GM23338 (cell line): ENCODE measurements around the gene CHST15. TPM values are rescaled to one million over a fixed set of nuclear protein-coding genes. Genes with fewer than 3 reads are reported as not detected.

Experiments
- ATAC-seq: fragments of 200-7000 bp; cut with Tn5 transposase; 3 replicates; pipeline ENCODE4 v1.9.1; 2020
- DNase-seq: peaks from one replicate; pipeline ENCODE4 v3.0.0-alpha.2; 2015; ENCODE audit warnings: low spot score
- H2AFZ ChIP-seq: fragments of 200-600 bp; sonication (generic); 2 replicates; pipeline ENCODE4 v1.8.0; 2016; ENCODE audit warnings: antibody characterized with exemption, mild to moderate bottlenecking, moderate library complexity
- H3F3A ChIP-seq: fragments of 200-600 bp; sonication (generic); replicated peaks from 2 replicates; pipeline ENCODE4 v1.8.0; 2017; ENCODE audit warnings: antibody characterized with exemption, mixed run types, low read depth
- H3K27ac ChIP-seq: fragments of 200-600 bp; sonication (generic); 2 replicates; pipeline ENCODE4 v1.6.1; 2016; ENCODE audit warnings: low read depth
- H3K27me3 ChIP-seq: fragments of 200-600 bp; sonication (generic); 2 replicates; pipeline ENCODE4 v1.8.0; 2016; ENCODE audit warnings: mild to moderate bottlenecking, mixed run types, moderate library complexity; ENCODE audit not compliant: insufficient read depth
- H3K36me3 ChIP-seq: fragments of 200-600 bp; sonication (generic); 2 replicates; pipeline ENCODE4 v1.8.0; 2016; ENCODE audit warnings: mild to moderate bottlenecking; ENCODE audit not compliant: insufficient read depth
- H3K4me1 ChIP-seq: fragments of 200-600 bp; sonication (generic); 2 replicates; pipeline ENCODE4 v1.8.0; 2016; ENCODE audit warnings: mild to moderate bottlenecking, moderate library complexity; ENCODE audit not compliant: insufficient read depth
- H3K4me2 ChIP-seq: fragments of 200-600 bp; sonication (generic); 2 replicates; pipeline ENCODE4 v1.7.1; 2017; ENCODE audit warnings: mixed run types
- H3K4me3 ChIP-seq: fragments of 200-600 bp; sonication (generic); 2 replicates; pipeline ENCODE4 v1.6.1; 2016; ENCODE audit warnings: mixed run types
- H3K79me2 ChIP-seq: fragments of 200-600 bp; sonication (generic); replicated peaks from 2 replicates; pipeline ENCODE4 v1.8.0; 2017; ENCODE audit warnings: mild to moderate bottlenecking; ENCODE audit not compliant: insufficient read depth
- H3K9me2 ChIP-seq: fragments of 200-600 bp; sonication (generic); 2 replicates; pipeline ENCODE4 v1.8.0; 2017; ENCODE audit not compliant: insufficient read depth
- H4K20me1 ChIP-seq: fragments of 200-600 bp; sonication (generic); replicated peaks from 2 replicates; pipeline ENCODE4 v1.8.0; 2017; ENCODE audit warnings: mild to moderate bottlenecking; ENCODE audit not compliant: insufficient read depth
- H3K27ac Mint-ChIP-seq: 2 replicates; pipeline ENCODE4 v1.8.0; 2020; ENCODE audit warnings: inconsistent platforms, mild to moderate bottlenecking, moderate library complexity, mixed read lengths
- H3K27me3 Mint-ChIP-seq: 3 replicates; pipeline ENCODE4 v1.8.0; 2022; ENCODE audit warnings: low read depth, mild to moderate bottlenecking, moderate library complexity, mixed read lengths, inconsistent platforms; ENCODE audit not compliant: insufficient read depth, poor library complexity
- H3K36me3 Mint-ChIP-seq: 3 replicates; pipeline ENCODE4 v1.8.0; 2021; ENCODE audit warnings: low read depth, mild to moderate bottlenecking, inconsistent platforms, moderate library complexity, mixed read lengths
- H3K4me1 Mint-ChIP-seq: 3 replicates; pipeline ENCODE4 v1.8.0; 2020; ENCODE audit warnings: mild to moderate bottlenecking, inconsistent platforms, mixed read lengths
- H3K4me3 Mint-ChIP-seq: 3 replicates; pipeline ENCODE4 v1.8.0; 2021; ENCODE audit warnings: moderate library complexity, mild to moderate bottlenecking, inconsistent platforms, mixed read lengths
- H3K9me3 Mint-ChIP-seq: 3 replicates; pipeline ENCODE4 v1.8.0; 2020; ENCODE audit warnings: moderate library complexity, mild to moderate bottlenecking, inconsistent platforms, mixed read lengths
- CREB1 ChIP-seq: fragments of 250-450 bp; sonication (Bioruptor Pico); IDR thresholded peaks from 2 replicates; pipeline ENCODE4 v1.5.0; 2020; ENCODE audit warnings: low read depth, mild to moderate bottlenecking, moderate library complexity
- CTCF ChIP-seq, 2 experiments: fragments of 200-600 bp in 1 of 2; sonication (generic) in 1 of 2; conservative IDR thresholded peaks; 2 replicates each; pipeline versions ENCODE4 v1.5.1 to v1.6.1; 2016 to 2017; ENCODE audit warnings: antibody characterized with exemption in 2 of 2, low read depth in 2 of 2, mild to moderate bottlenecking in 2 of 2, moderate library complexity in 1 of 2
- EZH2 ChIP-seq: fragments of 200-600 bp; sonication (generic); IDR thresholded peaks from one replicate; pipeline ENCODE4 v1.8.0; 2017; ENCODE audit warnings: antibody characterized with exemption, mild to moderate bottlenecking, low read depth; ENCODE audit not compliant: unreplicated experiment
- EZH2phosphoT487 ChIP-seq: fragments of 200-600 bp; sonication (generic); IDR thresholded peaks from one replicate; pipeline ENCODE4 v1.8.1; 2018; ENCODE audit warnings: antibody characterized with exemption; ENCODE audit not compliant: unreplicated experiment
- POLR2AphosphoS5 ChIP-seq: IDR thresholded peaks from 2 replicates; pipeline ENCODE4 v1.6.1; 2016; ENCODE audit warnings: antibody characterized with exemption, low read depth
- STAT1 ChIP-seq: IDR thresholded peaks from one replicate; pipeline ENCODE4 v1.6.1; 2016; ENCODE audit warnings: antibody characterized with exemption; ENCODE audit not compliant: unreplicated experiment
- ZNF114 ChIP-seq: fragments of 250-450 bp; sonication (Bioruptor Pico); IDR thresholded peaks from 2 replicates; pipeline ENCODE4 v1.5.0; 2020; ENCODE audit warnings: mild to moderate bottlenecking, moderate library complexity
- ZNF331 ChIP-seq: fragments of 250-450 bp; sonication (Bioruptor Pico); IDR thresholded peaks from 2 replicates; pipeline ENCODE4 v1.5.0; 2020; ENCODE audit warnings: low read depth, mild to moderate bottlenecking, moderate library complexity
- ZNF462 ChIP-seq: fragments of 250-450 bp; sonication (Bioruptor Pico); IDR thresholded peaks from 2 replicates; pipeline ENCODE4 v1.5.0; 2020; ENCODE audit warnings: mild to moderate bottlenecking, moderate library complexity
- polyA plus RNA-seq: library from polyadenylated mRNA; unstranded; fragments of >200 nt; fragmentation: Nextera tagmentation; extraction: Ambion mirVana; gene quantifications from 2 replicates; pipeline ENCODE4 v1.2.1, GENCODE V29; 2016
- total RNA-seq: library from RNA; depleted of rRNA; stranded (reverse); fragments of >200 nt; shearing (Covaris generic); gene quantifications from 2 replicates; pipeline ENCODE4 v1.2.3, GENCODE V29; 2014

CHST15 gene
- total and polyA plus RNA-seq, 2 experiments from 2014 or later, result 2.6 to 11.2 TPM

GRCh38 chr10:124000792-124001201 is 92.6 kb downstream of the CHST15 start (continued):
- TF ChIP-seq ZNF462 (CRISPR knock-in tag) (no peak), CREB1 (CRISPR knock-in tag) (no peak), STAT1 (no peak), EZH2phosphoT487 (no peak), ZNF331 (no peak), POLR2AphosphoS5 (no peak), ZNF114 (CRISPR knock-in tag) (no peak), CTCF (conservative IDR thresholded peaks at IDR 0.05; ENCODE audit: low read depth in 2 of 2) (no peak)

- Mint-ChIP-seq H3K4me3 (no peak overlapping the region), H3K9me3 (no peaks in the 10 kb centered on the region), H3K36me3 (no peaks in the 10 kb centered on the region), H3K27ac (no peak overlapping the region), H3K27me3 (peaks cover 24% of the 10 kb centered on the region), H3K4me1 (peaks cover 13% of the 10 kb centered on the region)
- Histone ChIP-seq H3K4me1 (peaks cover 4% of the 10 kb centered on the region), H3K27me3 (no peaks in the 10 kb centered on the region), H3K79me2 (no peaks in the 10 kb centered on the region), H3K36me3 (no peaks in the 10 kb centered on the region), H3K9me2 (no peaks in the 10 kb centered on the region), H3K4me3 (no peak overlapping the region), H2AFZ (no peak overlapping the region), H4K20me1 (no peaks in the 10 kb centered on the region), H3K4me2 (no peak overlapping the region), H3K27ac (no peak overlapping the region), H3F3A (no peaks in the 10 kb centered on the region)
- ATAC-seq, result no peak
- TF ChIP-seq ZNF114 (CRISPR knock-in tag) (no peak), CTCF (conservative IDR thresholded peaks at IDR 0.05; ENCODE audit: low read depth in 2 of 2) (no peak), EZH2 (no peak)
- no peak for DNase-seq
These were observed 93.3 kb downstream of the CHST15 start for GRCh38 chr10:123999956-124000615.
